GM20000 (cell line): ENCODE results near the gene NXPE4.

Source experiments
- DNase-seq: peaks from one replicate; pipeline ENCODE4 v3.0.0; 2012; ENCODE audit warnings: low spot score
- CTCF ChIP-seq: IDR thresholded peaks from 2 replicates; pipeline ENCODE4 v1.5.1; 2012; ENCODE audit warnings: mild to moderate bottlenecking, control low read depth; ENCODE audit errors: extremely low read depth, missing control alignments

NXPE4 gene

DNA sequence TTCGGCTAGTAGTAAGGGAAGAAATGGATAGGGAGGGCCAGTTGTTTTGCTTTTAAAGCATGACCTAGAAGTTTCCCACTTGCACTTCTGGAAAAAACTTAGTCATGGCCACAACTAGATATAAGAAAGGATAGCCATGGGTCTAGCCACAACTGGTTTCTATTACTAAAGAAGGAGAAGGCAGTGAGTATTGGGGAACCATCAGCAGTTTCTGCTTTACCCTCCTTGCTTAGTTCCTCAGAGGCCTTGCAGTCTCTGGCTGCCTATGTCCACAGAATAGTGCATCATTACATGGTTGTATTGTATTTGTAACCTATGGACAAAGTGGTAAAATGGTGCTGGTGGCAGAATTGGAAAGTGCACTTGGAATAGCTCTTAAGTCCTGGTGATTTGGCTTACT lies 71.5 kb downstream of the NXPE4 start:
- DNase-seq, result no peak
- no peak for TF ChIP-seq CTCF

- no peak for TF ChIP-seq CTCF
- no peak for DNase-seq
Measured at GRCh38 chr11:114522818-114523217, 72.8 kb downstream of the NXPE4 start.
